BLaER1 treated with 17β-estradiol and CSF1 and Interleukin-3, amounts not matched to agents 10 nM and 100 nM (cell line): ENCODE data around the gene SPIB.
A peak's percentile ranks its signal among the peaks of the same experiment; 100 is the strongest.
"Not testable (repeated sequence)": the region's sequence is repeated elsewhere in the genome, so short reads cannot be mapped to it uniquely, and the experiment has no call there.

Source experiments
- H3K27ac ChIP-seq, 11 experiments: shearing (Covaris generic); formaldehyde crosslinking; 2 replicates each; pipeline ENCODE4 v1.8.1; 2022
- H3K27me3 ChIP-seq, 11 experiments: shearing (Covaris generic); formaldehyde crosslinking; 2 replicates each; pipeline ENCODE4 v1.8.1; 2022
- H3K36me3 ChIP-seq, 11 experiments: shearing (Covaris generic); formaldehyde crosslinking; 2 replicates each; pipeline ENCODE4 v1.8.1; 2022
- H3K4me1 ChIP-seq, 10 experiments: shearing (Covaris generic); formaldehyde crosslinking; 2 replicates each; pipeline ENCODE4 v1.8.1; 2022
- H3K4me2 ChIP-seq, 11 experiments: shearing (Covaris generic); formaldehyde crosslinking; 2 replicates each; pipeline ENCODE4 v1.8.1; 2022
- H3K4me3 ChIP-seq, 10 experiments: shearing (Covaris generic); formaldehyde crosslinking; 2 replicates each; pipeline ENCODE4 v1.8.1; 2022
- H3K9ac ChIP-seq, 11 experiments: shearing (Covaris generic); formaldehyde crosslinking; 2 replicates each; pipeline ENCODE4 v1.8.1; 2022
- H3K9me3 ChIP-seq, 11 experiments: shearing (Covaris generic); formaldehyde crosslinking; replicated peaks in 1 of 11; 2 replicates each; pipeline ENCODE4 v1.8.1; 2022
- H4K20me1 ChIP-seq, 11 experiments: shearing (Covaris generic); formaldehyde crosslinking; 2 replicates each; pipeline ENCODE4 v1.8.1; 2022
- Cebpa-rat ChIP-seq, 11 experiments: shearing (Covaris generic); IDR thresholded peaks; 2 replicates each; pipeline ENCODE4 v1.8.1; 2022

Gene SPIB

GRCh38 chr19:50387176-50387867, 31.4 kb upstream of the SPIB start:
- TF ChIP-seq Cebpa-rat (IDR thresholded peaks at IDR 0.05): no peak; a peak in 1 of 22 replicates
- no peaks in the 10 kb centered on the region for H3K27me3 ChIP-seq
- H3K4me3 ChIP-seq: 0 out of 20 replicates have a peak overlapping the region, but pooled peaks of 1 of the 10 experiments have one; percentile 1
- H3K9me3 ChIP-seq: peaks cover 0 to 31% (median 27%) of the 10 kb centered on the region in 11 experiments; a peak in 17 of 22 replicates
- H3K36me3 ChIP-seq: peaks cover 4 to 75% (median 69%) of the 10 kb centered on the region in 11 experiments
- peaks cover 0 to 62% (median 44%) of the 10 kb centered on the region in 11 experiments; a peak in 19 of 22 replicates for H4K20me1 ChIP-seq
- H3K4me2 ChIP-seq: peak overlapping the region in 8 of 11 experiments; percentile 29 to 99 (median 98); a peak in 15 of 22 replicates
- H3K27ac ChIP-seq: peak overlapping the region in 9 of 11 experiments; percentile 22 to 94 (median 36); a peak in 17 of 22 replicates
- H3K4me1 ChIP-seq: peaks cover 27 to 46% (median 36%) of the 10 kb centered on the region in 10 experiments
- peak overlapping the region; percentile 2 to 90 (median 57); a peak in 18 of 22 replicates for H3K9ac ChIP-seq

GRCh38 chr19:50387868-50388245, 30.9 kb upstream of the SPIB start:
- TF ChIP-seq Cebpa-rat (IDR thresholded peaks at IDR 0.05): no peak
- peaks cover 0 to 36% (median 29%) of the 10 kb centered on the region in 11 experiments; a peak in 17 of 22 replicates for H3K9me3 ChIP-seq
- H3K9ac ChIP-seq: peak overlapping the region in 9 of 11 experiments; percentile 2 to 90 (median 59); a peak in 6 of 22 replicates
- H3K27ac ChIP-seq: peak overlapping the region in 6 of 11 experiments; percentile 22 to 94 (median 42); a peak in 10 of 22 replicates
- peak overlapping the region in 8 of 11 experiments; percentile 29 to 99 (median 98); a peak in 13 of 22 replicates for H3K4me2 ChIP-seq
- no peak overlapping the region for H3K4me3 ChIP-seq
- H3K27me3 ChIP-seq: no peaks in the 10 kb centered on the region
- H3K4me1 ChIP-seq: peaks cover 27 to 46% (median 36%) of the 10 kb centered on the region in 10 experiments
- H4K20me1 ChIP-seq: peaks cover 0 to 67% (median 48%) of the 10 kb centered on the region in 11 experiments; a peak in 19 of 22 replicates
- peaks cover 3 to 75% (median 69%) of the 10 kb centered on the region in 11 experiments; a peak in 21 of 22 replicates for H3K36me3 ChIP-seq

GRCh38 chr19:50390295-50390694, 28.4 kb upstream of the SPIB start:
- not testable (repeated sequence) for H3K27me3 ChIP-seq, H3K9ac ChIP-seq, H3K4me3 ChIP-seq, H3K27ac ChIP-seq, H3K4me2 ChIP-seq
- peaks cover 0 to 41% (median 29%) of the 10 kb centered on the region in 11 experiments; a peak in 17 of 22 replicates for H3K9me3 ChIP-seq
- H3K4me1 ChIP-seq: peaks cover 16 to 31% (median 27%) of the 10 kb centered on the region in 10 experiments
- H4K20me1 ChIP-seq: peaks cover 0 to 83% (median 57%) of the 10 kb centered on the region in 11 experiments; a peak in 16 of 22 replicates
- H3K36me3 ChIP-seq: peaks cover 7 to 95% (median 87%) of the 10 kb centered on the region in 11 experiments; a peak in 21 of 22 replicates

- H3K36me3 ChIP-seq: peaks cover 7 to 100% (median 85%) of the 10 kb centered on the region in 11 experiments; a peak in 21 of 22 replicates
- not testable (repeated sequence) for H3K9ac ChIP-seq, H3K4me3 ChIP-seq, H3K27me3 ChIP-seq, H3K4me2 ChIP-seq, H3K27ac ChIP-seq
- peaks cover 0 to 41% (median 29%) of the 10 kb centered on the region in 11 experiments; a peak in 17 of 22 replicates for H3K9me3 ChIP-seq
- peaks cover 0 to 83% (median 53%) of the 10 kb centered on the region in 11 experiments; a peak in 15 of 22 replicates for H4K20me1 ChIP-seq
- H3K4me1 ChIP-seq: peaks cover 9 to 24% (median 21%) of the 10 kb centered on the region in 10 experiments
These were observed 27.8 kb upstream of the SPIB start for GRCh38 chr19:50390952-50391351.

- peaks cover 0 to 41% (median 29%) of the 10 kb centered on the region in 11 experiments; a peak in 17 of 22 replicates for H3K9me3 ChIP-seq
- H4K20me1 ChIP-seq: peaks cover 0 to 74% (median 47%) of the 10 kb centered on the region in 11 experiments; a peak in 16 of 22 replicates
- H3K9ac ChIP-seq: no peak overlapping the region
- peaks cover 0 to 6% (median 2%) of the 10 kb centered on the region in 10 experiments; a peak in 12 of 20 replicates for H3K4me1 ChIP-seq
- H3K4me3 ChIP-seq: no peak overlapping the region
- no peak for TF ChIP-seq Cebpa-rat (IDR thresholded peaks at IDR 0.05)
- H3K36me3 ChIP-seq: peaks cover 7 to 100% (median 70%) of the 10 kb centered on the region in 11 experiments; a peak in 21 of 22 replicates
- no peak overlapping the region for H3K27ac ChIP-seq
- H3K4me2 ChIP-seq: no peak overlapping the region
- H3K27me3 ChIP-seq: no peaks in the 10 kb centered on the region
These were observed 26.0 kb upstream of the SPIB start for GRCh38 chr19:50392759-50393158.

- H3K4me3 ChIP-seq: no peak overlapping the region
- H3K4me2 ChIP-seq: no peak overlapping the region
- peaks cover 0 to 41% (median 29%) of the 10 kb centered on the region in 11 experiments; a peak in 17 of 22 replicates for H3K9me3 ChIP-seq
- peaks cover 7 to 97% (median 66%) of the 10 kb centered on the region in 11 experiments; a peak in 21 of 22 replicates for H3K36me3 ChIP-seq
- H3K27ac ChIP-seq: no peak overlapping the region
- TF ChIP-seq Cebpa-rat (IDR thresholded peaks at IDR 0.05): no peak
- H3K4me1 ChIP-seq: no peaks in the 10 kb centered on the region
- peaks cover 0 to 74% (median 41%) of the 10 kb centered on the region in 11 experiments; a peak in 17 of 22 replicates for H4K20me1 ChIP-seq
- no peaks in the 10 kb centered on the region for H3K27me3 ChIP-seq
- no peak overlapping the region for H3K9ac ChIP-seq
These were observed 25.1 kb upstream of the SPIB start for GRCh38 chr19:50393589-50393988.

GRCh38 chr19:50394017-50394416, 24.7 kb upstream of the SPIB start:
- Histone ChIP-seq H3K9ac (no peak overlapping the region), H3K9me3 (peaks cover 0 to 40% (median 28%) of the 10 kb centered on the region in 11 experiments; a peak in 17 of 22 replicates), H3K27me3 (no peaks in the 10 kb centered on the region), H4K20me1 (peaks cover 0 to 74% (median 41%) of the 10 kb centered on the region in 11 experiments; a peak in 17 of 22 replicates), H3K27ac (no peak overlapping the region), H3K36me3 (peaks cover 10 to 97% (median 66%) of the 10 kb centered on the region in 11 experiments), H3K4me3 (no peak overlapping the region), H3K4me1 (no peaks in the 10 kb centered on the region), H3K4me2 (no peak overlapping the region)
- no peak for TF ChIP-seq Cebpa-rat (IDR thresholded peaks at IDR 0.05)

GRCh38 chr19:50398675-50399367, 19.9 kb upstream of the SPIB start:
- Histone ChIP-seq H3K4me3 (no peak overlapping the region), H3K27me3 (no peaks in the 10 kb centered on the region), H3K9ac (no peak overlapping the region), H3K9me3 (no peaks in the 10 kb centered on the region), H3K36me3 (peaks cover 29 to 97% (median 58%) of the 10 kb centered on the region in 11 experiments; a peak in 21 of 22 replicates), H4K20me1 (peaks cover 0 to 68% (median 44%) of the 10 kb centered on the region in 11 experiments; a peak in 17 of 22 replicates), H3K4me2 (no peak overlapping the region), H3K4me1 (peaks cover 0 to 4% (median 0%) of the 10 kb centered on the region in 10 experiments; a peak in 2 of 20 replicates), H3K27ac (no peak overlapping the region)
- no peak for TF ChIP-seq Cebpa-rat (IDR thresholded peaks at IDR 0.05)
